ENCODE results near the gene KIF18B. TPM values are rescaled to one million over a fixed set of nuclear protein-coding genes. Genes with fewer than 3 reads are reported as not detected.
A peak's percentile ranks its signal among the peaks of the same experiment; 100 is the strongest.

The KIF18B gene
- total RNA-seq, 4 donors from 2014 or later = 0.72 TPM; not detected in 3

GRCh38 chr17:44977814-44978550 is 30.4 kb upstream of the KIF18B start:
- TF ChIP-seq CTCF (IDR thresholded peaks at IDR 0.05) = no peak
- DNase-seq (ENCODE audit: low spot score) = no peak
- no peak for ATAC-seq (ENCODE audit: low FRiP score)

GRCh38 chr17:44977065-44977464 is 29.5 kb upstream of the KIF18B start:
- DNase-seq (ENCODE audit: low spot score) (no peak), ATAC-seq (ENCODE audit: low FRiP score) (no peak)
- TF ChIP-seq CTCF (IDR thresholded peaks at IDR 0.05) = no peak

GRCh38 chr17:44976206-44976605 is 28.6 kb upstream of the KIF18B start:
- DNase-seq (ENCODE audit: low spot score) (no peak), ATAC-seq (ENCODE audit: low FRiP score) (no peak)
- no peak for TF ChIP-seq CTCF (IDR thresholded peaks at IDR 0.05)

GRCh38 chr17:44972953-44973352 is 25.4 kb upstream of the KIF18B start:
- no peak for DNase-seq (ENCODE audit: low spot score)
- peak; percentile 19 for ATAC-seq (ENCODE audit: low FRiP score)
- no peak for TF ChIP-seq CTCF (IDR thresholded peaks at IDR 0.05)

GRCh38 chr17:44971776-44972483 is 24.4 kb upstream of the KIF18B start:
- ATAC-seq (ENCODE audit: low FRiP score) = peak; percentile 60
- TF ChIP-seq CTCF (IDR thresholded peaks at IDR 0.05) = no peak
- no peak for DNase-seq (ENCODE audit: low spot score)

GRCh38 chr17:44970136-44970741 is 22.7 kb upstream of the KIF18B start:
- DNase-seq (ENCODE audit: low spot score) (no peak), ATAC-seq (ENCODE audit: low FRiP score) (peak; percentile 4)
- TF ChIP-seq CTCF (IDR thresholded peaks at IDR 0.05) = no peak

Data from omental fat pad (tissue), 4 donors.